Thoracic aorta (tissue), 2 donors: Measurements from ENCODE around the gene CFAP58. TPM values are rescaled to one million over a fixed set of nuclear protein-coding genes. Genes with fewer than 3 reads are reported as not detected.
A peak's percentile ranks its signal among the peaks of the same experiment; 100 is the strongest.
"Not testable (repeated sequence)": the region's sequence is repeated elsewhere in the genome, so short reads cannot be mapped to it uniquely, and the experiment has no call there.

ENCODE experiments used
- ATAC-seq: fragments of 150-250 bp; one replicate; pipeline ENCODE4 v1.8.0; 2017; ENCODE audit warnings: low read depth; ENCODE audit not compliant: insufficient number of reproducible peaks, low FRiP score
- DNase-seq: peaks from one replicate; pipeline ENCODE4 v3.0.0-alpha.2; 2020; ENCODE audit warnings: low spot score
- H3K27ac ChIP-seq, 2 donors: fragments of 200-600 bp; sonication (generic); 1 replicate in 1 of 2; 2 replicates in 1 of 2; pipeline ENCODE4 v1.5.1; 2016; ENCODE audit warnings: mild to moderate bottlenecking in 2 of 2, moderate library complexity in 2 of 2
- H3K27me3 ChIP-seq: fragments of 200-600 bp; sonication (generic); replicated peaks from 2 replicates; pipeline ENCODE4 v1.6.0; 2016; ENCODE audit warnings: mild to moderate bottlenecking; ENCODE audit not compliant: insufficient read depth
- H3K36me3 ChIP-seq: fragments of 200-600 bp; sonication (generic); one replicate; pipeline ENCODE4 v1.5.1; 2016
- H3K4me1 ChIP-seq, 2 donors: fragments of 200-600 bp; sonication (generic); 1 replicate in 1 of 2; 2 replicates in 1 of 2; pipeline versions ENCODE4 v1.5.1 to v1.6.0; 2016; ENCODE audit warnings: low read depth in 2 of 2, mild to moderate bottlenecking in 1 of 2; ENCODE audit not compliant: control insufficient read depth in 1 of 2
- H3K4me3 ChIP-seq: fragments of 200-600 bp; sonication (generic); 2 replicates; pipeline ENCODE4 v1.5.1; 2016; ENCODE audit warnings: mild to moderate bottlenecking
- H3K9me3 ChIP-seq: fragments of 200-600 bp; sonication (generic); 2 replicates; pipeline ENCODE4 v1.5.1; 2016
- CTCF ChIP-seq: fragments of 200-600 bp; sonication (generic); IDR thresholded peaks from one replicate; pipeline ENCODE4 v1.5.1; 2019; ENCODE audit warnings: antibody characterized with exemption
- total RNA-seq, 2 donors: library from RNA; depleted of rRNA; stranded (reverse); fragments of >200 nt; gene quantifications; one replicate each; pipeline versions ENCODE4 v1.1.0 to v1.2.3, GENCODE V29; 2016

The CFAP58 gene
- total RNA-seq, 2 donors from 2014 or later: 0.35 to 0.68 TPM

DNA sequence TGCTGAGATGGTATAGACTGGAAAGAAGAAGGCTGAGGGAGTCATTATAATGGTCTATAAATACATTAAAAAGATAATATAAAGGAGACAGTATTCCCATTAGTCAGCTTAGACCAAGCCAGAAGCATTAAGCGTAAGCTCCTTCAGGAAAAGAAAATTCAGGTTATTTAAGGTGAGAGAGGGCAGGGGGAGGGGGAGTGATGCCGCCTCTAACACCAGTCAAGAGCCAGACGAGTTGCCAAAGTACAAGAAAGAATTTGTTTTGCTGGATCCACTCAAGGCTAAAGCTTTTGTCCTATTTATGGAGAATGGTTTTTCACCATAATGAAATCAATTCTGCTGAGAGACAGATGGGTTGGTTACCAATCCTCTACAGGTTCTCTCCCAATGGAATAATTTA lies 99.3 kb downstream of the CFAP58 start:
- H3K27me3 ChIP-seq: no peaks in the 10 kb centered on the region
- DNase-seq (no peak), ATAC-seq (no peak)
- TF ChIP-seq CTCF: no peak
- H3K27ac ChIP-seq: peak overlapping the region in 1 of 2 donors; percentile 33
- H3K36me3 ChIP-seq: no peaks in the 10 kb centered on the region
- H3K9me3 ChIP-seq: no peaks in the 10 kb centered on the region
- H3K4me1 ChIP-seq: peaks cover 20 to 55% of the 10 kb centered on the region in 2 donors
- H3K4me3 ChIP-seq: no peak overlapping the region

DNA sequence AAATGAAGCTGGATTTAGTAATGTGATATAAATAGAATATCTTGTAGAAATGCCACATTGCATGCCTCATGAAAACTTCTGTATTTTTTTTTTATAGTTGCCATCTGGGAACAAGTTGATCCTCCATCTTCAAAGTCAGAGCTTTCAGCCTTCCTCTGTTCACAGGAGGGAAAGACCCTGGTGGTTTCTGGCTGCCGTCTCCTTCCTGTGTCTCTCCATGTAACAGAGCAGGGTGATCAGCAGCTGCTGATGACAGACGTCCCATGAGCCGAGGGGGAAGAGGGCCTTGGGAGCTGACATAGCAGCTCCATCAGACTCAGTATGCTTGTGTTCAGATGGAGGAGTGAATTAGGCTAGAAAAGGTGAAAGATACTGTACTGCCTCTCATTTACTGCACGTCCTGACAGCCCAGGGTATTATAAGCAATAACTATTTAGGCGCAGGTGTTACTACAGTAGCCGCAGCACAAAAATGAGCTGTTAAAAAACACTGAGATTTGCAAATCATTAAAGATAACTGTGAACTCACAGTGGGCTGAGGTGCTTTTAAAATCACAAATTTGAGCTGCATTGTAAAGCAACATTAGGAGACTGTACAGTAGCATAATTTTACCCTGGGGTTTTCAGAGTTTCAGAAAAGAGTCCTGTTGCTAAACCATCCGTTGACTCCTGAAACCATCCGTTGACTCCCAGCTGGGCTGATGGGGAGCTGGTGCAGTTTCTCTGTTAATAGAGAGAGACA lies 103.3 kb downstream of the CFAP58 start:
- no peaks in the 10 kb centered on the region for H3K36me3 ChIP-seq
- ATAC-seq (no peak), DNase-seq (no peak)
- H3K27me3 ChIP-seq: no peaks in the 10 kb centered on the region
- no peak overlapping the region for H3K27ac ChIP-seq
- H3K9me3 ChIP-seq: no peaks in the 10 kb centered on the region
- peaks cover 0 to 19% of the 10 kb centered on the region in 2 donors for H3K4me1 ChIP-seq
- no peak for TF ChIP-seq CTCF
- H3K4me3 ChIP-seq: no peak overlapping the region

GRCh38 chr10:104457543-104457828 lies 103.9 kb downstream of the CFAP58 start:
- peaks cover 0 to 15% of the 10 kb centered on the region in 2 donors for H3K4me1 ChIP-seq
- no peak overlapping the region for H3K4me3 ChIP-seq
- no peaks in the 10 kb centered on the region for H3K36me3 ChIP-seq
- no peaks in the 10 kb centered on the region for H3K27me3 ChIP-seq
- H3K27ac ChIP-seq: no peak overlapping the region
- no peak for DNase-seq
- H3K9me3 ChIP-seq: no peaks in the 10 kb centered on the region
- TF ChIP-seq CTCF: no peak
- ATAC-seq: no peak

- not testable (repeated sequence) for H3K27me3 ChIP-seq, H3K4me1 ChIP-seq, H3K9me3 ChIP-seq, H3K27ac ChIP-seq, ATAC-seq, H3K36me3 ChIP-seq, H3K4me3 ChIP-seq, DNase-seq
Observed at GRCh38 chr10:104465575-104465974, 111.9 kb downstream of the CFAP58 start.

DNA sequence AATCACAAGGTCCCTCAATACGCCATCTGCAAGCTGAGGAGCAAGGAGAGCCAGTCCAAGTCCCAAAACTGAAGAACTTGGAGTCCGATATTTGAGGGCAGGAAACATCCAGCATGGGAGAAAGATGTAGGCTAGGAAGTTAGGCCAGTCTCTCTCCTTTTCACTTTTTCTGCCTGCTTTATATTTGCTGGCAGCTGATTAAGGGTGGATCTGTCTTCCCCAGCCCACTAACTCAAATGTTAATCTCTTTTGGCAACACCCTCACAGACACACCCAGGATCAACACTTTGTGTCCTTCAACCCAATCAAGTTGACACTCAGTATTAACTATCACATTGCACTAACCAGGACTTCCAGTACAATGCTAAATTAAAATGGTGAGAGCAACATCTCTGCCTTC lies 115.2 kb downstream of the CFAP58 start:
- ATAC-seq, H3K36me3 ChIP-seq, H3K4me3 ChIP-seq, H3K27ac ChIP-seq, H3K27me3 ChIP-seq, DNase-seq, H3K9me3 ChIP-seq, H3K4me1 ChIP-seq: not testable (repeated sequence)

- Histone ChIP-seq H3K4me1 (no peaks in the 10 kb centered on the region), H3K36me3 (no peaks in the 10 kb centered on the region), H3K27me3 (no peaks in the 10 kb centered on the region), H3K9me3 (no peaks in the 10 kb centered on the region), H3K27ac (peak overlapping the region in 1 of 2 donors; percentile 39), H3K4me3 (no peak overlapping the region)
- DNase-seq: no peak
- ATAC-seq: no peak
- TF ChIP-seq CTCF: no peak
Observed at GRCh38 chr10:104472505-104472904, 118.9 kb downstream of the CFAP58 start.
